Skin of body (tissue), 2 donors: Measurements from ENCODE around the gene SHE. TPM values are rescaled to one million over a fixed set of nuclear protein-coding genes. Genes with fewer than 3 reads are reported as not detected.
"Not testable (repeated sequence)": the region's sequence is repeated elsewhere in the genome, so short reads cannot be mapped to it uniquely, and the experiment has no call there.

Source experiments
- DNase-seq: peaks from one replicate; lab custom pipeline; 2025; lab: John Stamatoyannopoulos, UW
- total RNA-seq: library from RNA; depleted of rRNA; stranded (reverse); fragments of >200 nt; gene quantifications from one replicate; pipeline ENCODE4 v1.2.3, GENCODE V29; 2014

The SHE gene
- 5.4 TPM for total RNA-seq

DNA sequence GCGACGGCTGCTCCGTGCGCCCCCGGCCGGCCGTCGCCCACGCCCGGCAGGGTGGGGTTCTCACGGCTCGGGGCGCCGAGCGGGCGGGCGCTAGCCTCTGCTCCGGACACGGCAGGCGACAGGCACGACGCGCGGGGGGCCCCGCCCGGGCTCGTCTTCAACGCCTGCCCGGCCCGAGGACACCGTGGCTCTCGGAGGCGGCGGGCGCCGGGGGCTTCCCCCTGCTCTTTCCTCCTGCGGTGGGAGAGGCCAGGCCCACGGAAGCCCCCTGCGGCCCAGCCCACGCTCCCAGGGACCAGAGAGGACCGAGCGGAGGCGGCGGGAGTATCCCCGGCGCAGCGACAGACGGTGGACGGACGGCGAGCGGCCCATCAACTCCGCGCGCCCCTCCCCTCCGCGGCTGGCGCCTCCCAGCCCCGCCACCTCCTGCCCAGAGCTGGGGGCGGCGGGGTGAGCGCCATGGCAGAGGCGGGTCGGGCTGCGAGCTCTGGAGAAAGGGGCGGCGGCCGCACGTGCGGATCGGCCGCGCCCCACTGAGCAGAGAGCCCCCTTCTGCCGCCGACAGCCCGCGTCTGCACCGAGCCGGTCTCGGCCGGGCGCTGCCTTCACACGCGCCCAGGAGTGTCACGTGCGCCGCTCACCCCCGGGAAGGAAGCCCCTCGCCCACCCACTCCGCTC lies at the start of gene SHE, which contains the start of gene TDRD10:
Gene SHE, minus strand, starts transcription at position 347 of the 678 bp plus-strand sequence. CDS start 386 bp downstream, outside the sequence.
Gene TDRD10, plus strand, starts transcription at position 154 of the 678 bp plus-strand sequence. CDS start 4,685 bp downstream, outside the sequence.
- DNase-seq: no peak

DNA sequence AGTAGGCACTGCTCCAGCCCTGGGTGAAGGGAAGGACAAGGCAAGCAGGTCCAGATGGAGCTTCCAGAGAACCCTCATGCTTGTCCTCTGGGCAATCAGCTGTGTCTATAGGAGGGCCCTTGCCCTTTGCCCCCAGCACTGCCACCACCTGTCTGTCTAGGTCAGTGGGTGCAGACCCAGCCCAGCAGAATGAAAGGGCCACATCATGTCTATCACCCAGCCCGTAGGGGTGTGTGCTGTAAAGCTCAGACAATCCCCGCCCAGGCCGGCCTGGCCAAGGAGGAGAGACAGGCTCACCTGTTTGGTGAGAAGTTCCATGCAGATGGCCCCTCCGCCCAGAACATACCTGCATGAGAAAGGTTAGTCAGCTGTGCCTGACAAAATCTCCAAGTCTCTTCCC lies 49.3 kb upstream of the SHE start:
- no peak for DNase-seq

DNA sequence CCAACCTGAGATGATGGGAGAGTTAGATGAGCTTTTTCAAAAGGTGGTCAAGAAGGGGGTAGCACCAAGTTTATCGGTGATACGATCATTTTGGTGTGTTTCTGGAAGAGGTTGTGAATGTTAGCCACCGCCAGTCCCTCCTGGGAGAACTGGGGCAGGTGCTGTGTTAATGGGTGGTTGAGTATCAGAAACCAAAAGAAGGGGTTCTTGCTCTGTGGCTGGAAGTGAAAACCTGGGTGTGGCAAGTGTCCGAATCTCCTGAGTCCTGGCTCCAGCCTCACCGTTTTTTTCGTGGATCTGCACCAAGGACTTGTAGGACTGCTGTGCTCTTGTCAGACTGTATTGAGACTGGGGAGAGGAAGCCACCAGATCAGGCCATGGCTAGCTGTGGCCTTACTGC lies 48.4 kb upstream of the SHE start:
- no peak for DNase-seq

GRCh38 chr1:154550070-154550469 lies 47.9 kb upstream of the SHE start:
- DNase-seq: no peak

DNA sequence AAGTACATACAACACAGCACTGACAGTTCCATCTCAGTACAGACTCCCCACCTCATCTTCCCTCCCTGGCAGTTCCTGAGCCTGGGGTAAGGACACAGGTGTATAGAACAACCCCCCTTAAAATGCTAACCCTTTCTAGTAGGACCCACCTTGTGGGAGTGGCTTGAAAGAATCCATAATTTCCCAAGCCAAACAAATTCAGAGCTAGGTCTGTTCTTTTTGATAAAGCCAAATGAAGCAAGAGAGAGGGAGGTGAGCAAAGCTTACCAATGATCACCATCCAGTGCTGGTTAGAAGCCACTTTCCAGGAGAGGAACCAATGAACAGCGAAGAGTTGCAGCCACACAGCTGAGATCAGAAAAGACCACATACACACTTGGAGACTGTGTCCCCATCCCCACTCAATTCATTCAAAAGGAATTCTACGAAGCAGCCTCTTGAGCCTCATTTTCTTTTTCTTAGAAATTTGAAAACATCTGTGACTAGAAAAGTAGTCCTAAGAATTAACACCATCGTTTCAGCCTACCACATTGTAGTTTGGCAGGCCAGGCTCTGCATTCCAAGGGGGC lies 47.1 kb upstream of the SHE start:
- no peak for DNase-seq

GRCh38 chr1:154548028-154548427 lies 45.8 kb upstream of the SHE start:
- DNase-seq: no peak

DNA sequence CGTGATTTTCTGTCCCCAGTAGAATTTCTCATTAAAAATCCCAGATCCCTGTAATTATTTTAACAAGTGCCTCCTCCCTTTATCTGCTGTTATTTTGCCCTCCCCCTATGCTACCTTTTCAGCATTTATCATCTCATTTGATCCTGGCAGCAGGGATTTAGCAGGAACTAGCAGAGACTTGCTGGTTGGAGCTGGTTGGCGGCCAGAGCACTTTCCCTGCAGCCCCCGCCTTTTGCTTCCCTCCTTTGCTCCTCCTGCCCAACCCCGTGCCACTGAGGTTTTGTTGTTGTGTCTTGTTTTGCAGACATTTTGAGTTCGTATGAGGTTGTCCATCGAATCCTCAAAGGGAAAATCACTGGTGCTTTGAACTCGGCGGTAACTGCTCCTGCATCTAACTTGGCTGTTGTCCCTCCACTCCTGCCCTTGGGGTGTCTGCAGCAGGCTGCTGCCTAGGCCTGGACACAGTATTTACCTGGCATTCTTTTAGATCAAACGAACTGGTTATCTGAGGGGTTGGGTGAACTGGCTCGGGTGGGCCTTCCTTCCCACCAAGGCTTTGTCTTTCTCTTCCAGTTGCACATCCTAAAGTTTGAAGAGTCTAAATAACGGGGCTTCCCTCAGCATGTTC lies 45.0 kb upstream of the SHE start:
- DNase-seq: no peak

GRCh38 chr1:154546264-154547063 lies 44.3 kb upstream of the SHE start:
- no peak for DNase-seq

- DNase-seq: no peak
Observed at GRCh38 chr1:154541231-154541630, 39.0 kb upstream of the SHE start.

DNA sequence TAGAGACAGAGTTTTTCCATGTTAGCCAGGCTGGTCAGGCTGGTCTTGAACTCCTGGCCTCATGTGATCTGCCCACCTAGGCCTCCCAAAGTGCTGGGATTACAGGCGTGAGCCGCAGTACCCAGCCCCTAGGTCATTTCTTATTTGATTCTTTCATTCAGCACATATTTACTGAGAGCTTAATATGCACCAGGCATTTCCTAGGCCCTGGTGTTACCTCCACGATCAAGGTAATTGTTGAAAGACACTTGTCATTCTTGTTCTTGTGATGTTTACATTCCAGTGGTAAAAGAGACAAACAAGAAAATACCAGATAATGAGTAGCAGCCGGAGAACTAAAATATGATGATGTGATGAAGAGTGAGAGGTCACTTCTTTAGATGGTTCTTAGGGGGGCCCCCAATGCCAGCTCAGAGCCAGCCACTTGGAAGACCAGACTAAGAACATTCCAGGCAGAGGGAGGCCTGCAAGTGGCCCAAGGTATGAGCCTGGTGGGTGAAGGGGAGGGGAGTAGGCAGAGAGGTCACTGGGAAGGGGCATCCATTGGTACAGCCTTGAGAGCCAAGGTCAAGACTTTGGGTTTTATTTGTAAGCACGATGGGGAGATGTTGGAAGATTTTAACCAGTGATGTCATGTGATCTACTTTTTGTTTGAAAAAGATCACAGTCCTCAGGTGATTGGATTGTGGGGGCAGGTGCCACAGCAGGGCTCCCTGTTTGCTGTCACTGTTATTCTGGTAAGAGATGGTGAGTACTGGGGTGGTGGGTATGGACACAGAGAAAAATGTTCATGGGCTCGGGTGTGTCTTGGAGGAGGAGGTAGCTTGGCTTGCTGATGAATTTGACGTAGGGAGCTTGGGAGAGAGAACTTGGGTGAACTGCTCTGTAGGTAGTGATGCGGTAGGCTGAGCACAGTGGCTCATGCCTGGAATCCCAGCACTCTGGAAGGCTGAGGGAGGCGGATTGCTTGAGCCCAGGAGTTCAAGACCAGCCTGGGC lies 37.6 kb upstream of the SHE start:
- DNase-seq: no peak

DNA sequence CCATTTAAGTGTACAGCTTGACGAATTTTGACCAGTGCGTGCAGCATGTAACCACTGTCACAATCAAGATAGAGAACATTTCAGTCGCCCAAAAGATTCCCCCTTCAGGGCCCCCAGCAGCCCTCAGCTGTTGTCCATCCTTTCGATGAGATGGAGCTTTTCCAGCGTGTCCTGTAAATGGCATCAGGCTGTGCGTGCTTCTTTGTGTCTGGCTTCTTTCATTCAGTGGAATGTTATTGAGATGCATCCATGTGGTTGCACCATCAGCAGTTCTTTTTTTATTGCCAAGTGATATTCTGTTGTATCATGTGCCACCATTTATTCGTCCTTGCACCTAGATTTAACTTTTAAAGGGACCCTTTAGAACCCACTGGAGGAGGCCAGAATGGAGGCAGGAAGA lies 34.4 kb upstream of the SHE start:
- no peak for DNase-seq

DNA sequence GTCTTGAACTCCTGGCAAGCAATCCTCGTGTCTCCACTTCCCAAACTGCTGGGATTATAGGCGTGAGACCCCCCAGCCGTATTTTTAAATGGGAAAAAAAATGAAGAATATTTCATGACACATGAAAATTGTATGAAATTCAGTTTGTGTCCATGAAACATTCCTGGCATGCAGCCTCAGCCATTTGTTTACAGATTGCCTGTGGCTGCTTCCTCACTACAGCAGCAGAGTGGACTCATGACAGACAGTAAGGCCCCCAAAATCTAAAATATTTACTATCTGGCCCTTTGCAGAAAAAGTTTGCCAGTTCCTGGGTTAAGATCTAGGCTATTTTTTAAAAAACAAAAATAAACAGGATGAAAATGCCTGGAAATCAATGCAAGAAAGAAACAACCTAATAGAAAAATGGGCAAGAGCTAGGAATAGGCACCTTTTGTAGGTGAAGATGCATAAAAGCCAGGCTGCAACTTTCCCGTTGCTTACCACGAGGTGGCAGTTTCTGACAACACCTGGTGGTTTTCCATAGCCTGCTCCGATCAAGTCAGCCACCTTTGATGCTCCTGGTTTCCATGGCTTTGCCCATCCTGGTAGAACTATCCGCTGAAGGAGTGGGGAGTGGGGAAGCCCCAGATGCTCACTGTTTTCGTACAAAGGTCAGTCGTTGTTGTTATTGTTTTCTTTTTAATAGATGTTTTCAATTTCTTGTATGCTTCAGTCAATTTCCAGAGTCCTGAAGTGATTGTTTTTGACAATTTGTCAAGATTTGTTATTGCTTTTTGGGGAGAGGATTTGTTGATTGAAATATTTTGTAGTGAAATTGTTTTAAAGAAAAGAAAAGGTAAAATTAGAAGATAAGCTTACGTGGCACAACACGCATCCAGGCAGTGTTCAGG lies 32.0 kb upstream of the SHE start:
- no peak for DNase-seq

DNA sequence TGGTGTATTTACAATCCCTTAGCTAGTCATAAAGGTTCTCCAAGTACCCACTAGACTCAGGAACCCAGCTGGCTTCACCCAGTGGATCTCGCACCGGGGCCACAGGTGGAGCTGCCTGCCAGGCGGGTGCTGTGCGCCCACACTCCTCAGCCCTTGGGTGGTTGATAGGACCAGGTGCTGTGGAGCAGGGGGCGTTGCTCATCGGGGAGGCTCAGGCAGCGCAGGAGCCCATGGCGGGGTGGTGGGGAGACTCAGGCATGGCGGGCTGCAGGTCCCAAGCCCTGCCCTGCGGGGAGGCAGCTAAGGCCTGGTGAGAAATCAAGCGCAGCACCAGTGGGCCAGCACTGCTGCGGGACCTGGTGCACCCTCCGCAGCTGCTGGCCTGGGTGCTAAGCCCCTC lies 29.7 kb upstream of the SHE start:
- DNase-seq: not testable (repeated sequence)

GRCh38 chr1:154529308-154529707 lies 27.1 kb upstream of the SHE start:
- no peak for DNase-seq

DNA sequence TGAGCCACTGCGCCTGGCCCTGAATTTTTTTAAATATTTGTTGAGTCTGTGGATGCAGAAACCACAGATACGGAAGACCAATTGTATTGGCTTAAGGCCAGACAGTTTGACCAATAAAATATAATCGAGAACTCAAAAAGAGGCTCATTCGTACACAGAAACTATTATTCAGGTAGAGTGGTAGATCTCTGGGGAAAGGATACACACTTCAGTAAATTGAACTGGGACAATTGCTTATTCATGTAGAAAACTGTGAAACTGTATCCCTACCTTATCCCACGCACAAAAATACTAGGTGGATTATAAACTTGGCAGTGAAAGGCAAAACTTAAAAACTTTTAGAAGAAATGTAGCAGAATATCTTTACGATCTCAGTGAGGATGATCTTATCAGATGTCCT lies 25.0 kb upstream of the SHE start:
- DNase-seq: no peak

GRCh38 chr1:154524881-154525280 lies 22.7 kb upstream of the SHE start:
- no peak for DNase-seq

- DNase-seq: no peak
Observed at GRCh38 chr1:154521695-154522094, 19.5 kb upstream of the SHE start.

GRCh38 chr1:154520333-154520732 lies 18.1 kb upstream of the SHE start:
- DNase-seq: no peak

DNA sequence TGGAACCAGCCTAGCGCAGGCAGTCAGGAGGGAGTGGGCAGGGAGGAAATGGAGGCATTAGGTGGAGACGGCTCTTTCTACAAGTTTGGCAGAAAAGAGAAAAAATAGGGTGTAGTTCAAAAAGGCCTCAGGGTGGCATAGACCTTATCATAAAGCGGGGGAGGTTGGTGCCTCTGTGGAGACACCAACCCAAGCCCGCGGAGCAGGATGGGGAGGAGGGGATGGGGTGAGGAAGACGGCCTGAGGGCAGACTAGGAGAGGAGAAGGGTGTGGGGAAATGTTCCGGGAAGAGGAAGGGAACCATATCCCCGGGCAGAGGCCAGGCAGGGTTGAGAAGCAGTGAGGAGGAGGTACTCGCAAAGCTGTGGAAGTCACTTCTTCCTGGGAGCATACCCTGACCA lies 17.4 kb upstream of the SHE start:
- DNase-seq: no peak

DNA sequence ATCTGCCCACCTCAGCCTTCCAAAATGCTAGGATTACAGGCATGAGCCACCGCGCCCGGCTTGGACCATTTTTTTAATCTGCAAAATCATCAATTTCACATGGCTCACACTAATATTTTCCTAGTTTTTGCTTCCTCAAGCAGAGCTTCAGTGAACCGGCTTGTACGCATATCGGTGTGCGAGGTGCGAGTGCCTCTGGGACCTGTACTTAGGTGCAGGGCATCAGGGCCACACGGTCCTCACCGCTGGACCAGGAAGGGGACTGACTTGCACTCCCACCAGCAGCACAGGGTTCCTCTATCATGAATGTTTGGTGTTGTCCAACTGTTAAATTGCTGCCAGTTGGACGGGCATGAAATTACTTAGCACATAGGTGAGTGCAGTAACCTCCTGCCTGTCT lies 15.4 kb upstream of the SHE start:
- no peak for DNase-seq
